NCI-H128 (cell line): ENCODE measurements around the gene INPP5A.

Experiments used
- DNase-seq: peaks from one replicate; lab custom pipeline; 2025; ENCODE audit not compliant: unreplicated experiment; lab: John Stamatoyannopoulos, UW

INPP5A gene

GRCh38 chr10:132827861-132828539, 290.4 kb downstream of the INPP5A start:
- no peak for DNase-seq

- no peak for DNase-seq
Observed at GRCh38 chr10:132828681-132829080, 291.1 kb downstream of the INPP5A start.

DNA sequence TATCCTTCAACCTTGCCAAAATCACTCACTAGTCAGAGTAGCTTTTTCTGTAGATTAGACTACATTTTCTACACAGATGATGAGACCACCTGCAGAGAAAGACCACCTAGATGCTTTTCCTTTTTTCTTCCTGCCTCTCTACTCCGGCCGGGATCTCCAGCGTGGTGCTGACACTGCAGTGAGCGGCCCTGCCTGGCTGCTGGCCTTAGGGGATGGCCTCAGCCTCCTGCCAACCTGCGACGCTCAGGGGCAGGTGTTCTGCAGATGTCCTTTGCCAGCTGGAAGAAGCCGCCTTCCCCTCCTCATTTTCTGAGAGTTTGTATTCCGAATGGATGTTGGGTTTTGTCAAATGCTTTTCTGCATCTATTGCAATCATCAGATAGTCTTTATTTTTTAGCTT, 291.8 kb downstream of the INPP5A start:
- no peak for DNase-seq

DNA sequence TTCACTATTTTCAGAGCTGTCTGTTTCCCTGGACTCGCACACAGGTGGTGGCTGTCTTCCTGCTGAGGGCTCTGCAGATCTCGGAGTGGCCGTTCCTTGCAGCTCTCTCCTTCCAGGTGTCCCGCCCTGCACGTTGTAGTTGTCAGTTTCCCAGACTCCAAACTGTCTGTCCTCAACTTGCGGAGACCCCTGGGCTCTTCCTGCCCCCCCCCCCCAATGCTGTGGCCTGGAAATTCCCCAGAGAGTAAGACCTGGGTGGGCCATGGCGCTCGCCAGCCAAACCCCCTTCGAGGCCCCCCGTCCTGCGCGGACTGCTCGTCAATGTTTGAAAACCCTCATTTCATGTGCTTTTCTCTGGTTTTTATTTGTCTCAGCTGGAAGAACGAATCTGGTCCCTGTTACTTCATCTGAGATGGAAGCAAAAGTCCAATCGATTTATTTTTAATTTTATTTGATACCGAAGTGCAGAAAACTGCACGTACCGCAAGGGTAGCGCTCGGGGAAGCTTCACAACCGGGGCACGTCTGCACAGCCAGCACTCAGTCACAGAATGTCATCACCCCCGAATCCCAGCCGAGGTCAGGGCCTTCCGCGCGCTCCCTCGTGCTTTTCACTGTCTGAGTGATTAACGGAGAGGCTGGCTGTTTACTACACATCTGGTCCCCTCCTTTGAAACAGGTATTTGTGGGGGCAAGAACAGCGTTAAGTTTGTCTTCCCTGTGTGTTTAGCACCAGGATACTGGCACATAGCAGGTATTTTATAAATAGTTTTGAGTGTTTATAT, 294.8 kb downstream of the INPP5A start:
- DNase-seq: no peak
